OCI-M2 (cell line): ENCODE results near the gene RPS17.

Experiments
- DNase-seq: peaks from one replicate; lab custom pipeline; 2025; ENCODE audit not compliant: unreplicated experiment; lab: John Stamatoyannopoulos, UW

Gene RPS17

GRCh38 chr15:82540055-82540983 lies at the start of gene RPS17:
TSS of gene RPS17 (minus strand) at chr15:82540457. CDS start at chr15:82540428, 29 bp downstream.
- no peak for DNase-seq

DNA sequence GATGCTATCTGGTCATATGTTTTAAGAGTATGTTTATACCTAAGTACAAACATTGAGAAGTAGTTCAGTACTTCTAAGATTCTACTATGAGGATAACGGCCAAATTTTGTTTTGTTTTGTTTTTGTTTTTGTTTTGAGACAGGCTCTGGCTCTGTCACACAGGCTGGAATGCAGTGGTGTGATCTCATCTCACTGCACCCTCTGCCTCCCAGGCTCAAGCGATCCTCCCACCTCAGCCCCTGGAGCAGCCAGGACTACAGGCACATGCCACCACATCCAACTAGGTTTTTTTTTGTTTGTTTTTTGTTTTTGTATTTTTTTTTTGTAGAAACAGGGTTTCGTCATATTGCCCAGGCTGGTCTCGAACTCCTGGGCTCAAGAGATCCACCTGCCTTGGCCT lies 47.5 kb upstream of the RPS17 start:
- DNase-seq, result no peak

DNA sequence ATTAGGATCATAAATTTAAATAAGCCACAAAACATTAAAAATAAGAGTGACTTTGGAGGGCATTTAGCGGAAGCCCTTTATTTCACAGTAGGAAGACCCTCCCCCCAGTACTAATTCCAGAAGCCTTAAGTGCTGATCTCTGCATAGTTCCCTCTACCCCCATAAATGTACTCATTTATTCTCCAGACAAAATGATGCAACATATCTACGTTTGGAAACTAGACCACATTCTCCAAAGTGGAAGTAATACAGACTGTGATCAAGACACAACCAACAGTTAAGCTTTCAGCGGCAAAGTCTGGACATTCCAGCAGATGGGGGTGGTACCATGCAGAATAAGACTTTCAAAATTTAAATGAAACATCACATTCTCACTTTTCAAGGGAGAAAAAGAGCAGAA lies 44.8 kb upstream of the RPS17 start:
- no peak for DNase-seq

- no peak for DNase-seq
Observed at GRCh38 chr15:82580713-82581112, 40.5 kb upstream of the RPS17 start.

DNA sequence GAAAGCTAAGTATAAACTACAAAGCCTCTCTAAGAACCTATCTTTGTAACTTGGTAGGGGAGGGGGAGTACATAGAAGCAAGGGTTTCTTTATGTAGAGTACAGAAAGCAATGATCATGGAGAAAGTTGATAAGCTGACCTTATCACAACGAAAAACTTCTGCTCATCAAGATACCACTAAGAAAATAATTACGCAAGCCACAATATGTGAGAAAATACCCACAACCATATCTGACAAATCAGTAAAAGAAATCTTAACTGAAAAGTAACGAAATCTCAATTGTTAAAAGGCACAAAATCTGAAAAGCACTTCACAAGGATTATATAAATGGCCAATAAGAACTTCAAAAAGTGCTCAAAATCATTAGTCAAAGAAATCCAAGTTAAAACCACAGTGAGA lies 35.1 kb upstream of the RPS17 start:
- no peak for DNase-seq

- no peak for DNase-seq
Observed at GRCh38 chr15:82572986-82573385, 32.7 kb upstream of the RPS17 start.

DNA sequence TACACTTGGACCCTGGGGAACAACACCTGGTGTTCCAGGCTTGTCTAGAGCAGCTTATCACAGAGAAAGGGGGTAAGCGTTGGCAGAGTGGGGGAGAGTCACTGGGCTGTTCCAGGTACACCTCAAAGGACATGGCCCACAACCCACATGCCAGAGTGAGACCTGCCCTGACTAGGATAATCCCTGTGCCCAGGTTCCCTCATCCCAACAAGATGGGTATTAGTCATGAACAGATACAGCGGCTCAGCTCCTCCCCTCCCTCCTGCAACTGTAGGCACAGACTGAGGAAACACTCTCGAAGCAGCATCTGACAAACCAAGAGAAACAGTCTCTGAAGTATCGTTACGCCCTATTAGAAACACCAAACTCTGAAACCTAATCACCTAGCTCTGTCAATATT lies 32.1 kb upstream of the RPS17 start:
- DNase-seq, result no peak

DNA sequence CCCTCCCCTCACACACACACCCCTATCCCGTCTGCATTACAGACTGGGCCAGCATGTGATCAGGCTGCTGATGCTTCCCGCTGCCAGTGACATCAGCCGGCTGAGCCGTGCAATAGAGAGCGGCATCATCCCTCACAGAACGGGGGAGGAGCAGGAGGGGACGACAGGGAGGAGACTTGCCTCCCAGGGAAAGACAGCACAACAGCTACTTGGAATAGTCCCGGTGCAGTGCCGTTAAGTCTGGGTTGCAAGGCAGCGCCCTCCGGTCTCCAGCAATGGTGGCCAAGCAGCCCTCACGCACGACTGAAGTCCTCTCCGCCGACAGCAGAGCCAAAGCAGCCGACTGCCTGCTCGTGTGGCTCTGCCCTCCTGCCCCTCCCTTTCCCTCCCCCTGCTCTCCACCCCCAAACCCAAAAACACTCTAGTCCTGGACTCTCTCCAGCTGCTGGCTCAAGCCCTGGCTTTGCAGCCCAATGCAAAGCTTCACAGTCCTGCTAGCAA lies 31.5 kb upstream of the RPS17 start:
- no peak for DNase-seq

- no peak for DNase-seq
Observed at GRCh38 chr15:82570721-82571508, 30.7 kb upstream of the RPS17 start.

DNA sequence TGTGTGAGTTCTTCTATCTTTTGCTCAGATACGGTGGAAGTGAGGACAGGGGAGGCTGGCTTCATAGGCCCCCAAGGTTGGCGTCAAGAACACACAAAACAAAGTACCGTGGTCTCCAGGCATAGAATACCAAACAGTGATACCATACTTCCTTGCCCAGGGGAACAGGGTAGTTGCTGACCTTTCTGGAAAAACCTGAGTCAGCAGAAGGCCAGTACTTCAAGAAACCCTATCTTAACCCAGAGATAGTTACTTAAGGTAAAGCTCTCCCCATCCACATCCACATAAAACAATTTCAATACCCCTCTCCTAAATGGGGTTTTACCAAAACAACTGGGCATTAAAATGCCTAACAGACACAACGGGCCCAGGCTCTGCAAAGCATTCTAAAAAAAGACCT lies 29.6 kb upstream of the RPS17 start:
- no peak for DNase-seq

DNA sequence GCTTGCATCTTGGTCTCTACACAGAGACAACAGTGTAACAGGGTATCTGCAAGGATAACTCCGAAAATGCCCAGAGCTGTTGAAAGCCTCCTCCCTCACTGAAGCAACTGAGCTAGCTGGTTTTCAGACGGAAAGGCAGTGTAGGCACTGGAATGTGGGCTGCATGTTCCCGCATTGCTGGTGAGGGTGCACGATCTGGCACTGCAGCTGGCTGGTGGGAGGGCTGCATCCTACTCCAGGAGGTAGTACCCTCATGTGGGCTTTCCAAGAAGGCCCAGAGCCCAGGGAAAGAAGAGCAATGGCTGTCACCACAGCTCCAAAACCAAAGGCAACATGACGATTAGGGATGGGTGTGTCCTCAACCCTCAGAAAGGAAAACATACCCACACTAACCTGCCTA lies 28.7 kb upstream of the RPS17 start:
- no peak for DNase-seq

DNA sequence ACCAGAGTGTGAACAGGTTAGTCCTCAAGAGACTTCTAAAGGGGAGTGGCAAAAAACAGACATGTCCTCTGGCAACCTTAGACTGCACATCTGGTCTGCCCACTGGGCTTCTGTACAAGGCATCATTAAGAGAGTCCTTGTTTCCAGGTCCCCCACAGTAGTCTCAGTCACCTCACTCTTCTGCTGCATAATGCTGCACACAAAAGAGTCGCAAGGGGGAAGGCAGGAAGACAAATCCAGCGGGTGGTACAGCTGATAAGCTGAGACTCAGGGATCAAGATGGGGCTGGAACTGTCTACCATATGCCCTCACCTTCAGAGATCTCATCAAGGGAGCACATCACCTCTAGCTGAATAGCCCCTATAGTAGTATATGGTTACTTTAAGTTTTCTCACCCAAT lies 27.4 kb upstream of the RPS17 start:
- no peak for DNase-seq

DNA sequence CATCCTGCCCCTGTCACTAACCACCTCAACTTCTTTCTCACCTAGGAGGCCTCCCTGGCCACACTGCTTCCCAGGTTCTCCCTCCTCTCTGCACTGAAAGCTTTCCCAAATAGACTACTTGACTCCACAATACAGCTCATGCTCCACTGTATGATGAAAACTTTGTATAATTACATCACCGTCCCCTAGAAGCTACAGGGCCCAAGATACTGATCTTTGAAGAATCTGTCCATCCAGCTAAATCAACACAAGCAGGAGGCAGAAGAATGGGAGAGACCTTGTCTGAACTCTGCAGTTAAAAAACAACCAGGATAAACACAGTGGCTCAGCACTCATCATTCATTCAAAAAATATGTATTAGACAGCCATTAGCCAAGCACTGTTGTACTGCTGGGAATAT lies 26.4 kb upstream of the RPS17 start:
- no peak for DNase-seq

- DNase-seq, result no peak
Observed at GRCh38 chr15:82558502-82558901, 18.2 kb upstream of the RPS17 start.

DNA sequence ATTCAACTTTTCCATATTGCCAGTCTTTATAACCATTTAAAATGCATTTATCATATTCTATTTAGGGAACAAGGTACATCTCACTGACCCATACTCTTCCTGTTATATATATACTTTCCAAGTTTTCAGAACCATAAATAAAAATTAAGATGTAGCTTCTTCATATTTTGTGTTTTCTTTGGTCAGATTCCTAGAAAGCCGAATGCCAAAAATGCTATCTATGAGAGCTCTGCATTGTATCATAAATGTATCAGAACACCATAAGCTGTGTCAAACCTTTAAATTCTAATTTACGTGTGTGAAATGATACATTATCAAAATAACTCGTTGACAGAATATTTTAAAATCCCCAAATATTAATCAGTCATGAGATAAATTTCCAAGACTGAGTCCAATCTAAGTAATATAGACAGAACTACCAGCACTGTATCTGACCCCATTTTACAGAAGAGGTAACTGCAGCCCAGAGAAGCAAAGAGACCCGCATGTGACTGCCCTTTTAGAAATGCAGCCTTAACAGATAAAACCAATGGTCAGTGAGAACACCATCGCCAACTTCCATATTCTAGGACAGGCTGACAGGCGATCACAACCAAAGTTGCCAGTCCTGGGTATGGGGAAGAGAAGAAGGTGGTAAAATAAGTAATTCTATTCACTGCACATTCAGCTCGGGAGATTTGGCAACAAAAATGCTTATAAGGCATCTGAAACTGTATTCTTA lies 16.2 kb upstream of the RPS17 start:
- no peak for DNase-seq

DNA sequence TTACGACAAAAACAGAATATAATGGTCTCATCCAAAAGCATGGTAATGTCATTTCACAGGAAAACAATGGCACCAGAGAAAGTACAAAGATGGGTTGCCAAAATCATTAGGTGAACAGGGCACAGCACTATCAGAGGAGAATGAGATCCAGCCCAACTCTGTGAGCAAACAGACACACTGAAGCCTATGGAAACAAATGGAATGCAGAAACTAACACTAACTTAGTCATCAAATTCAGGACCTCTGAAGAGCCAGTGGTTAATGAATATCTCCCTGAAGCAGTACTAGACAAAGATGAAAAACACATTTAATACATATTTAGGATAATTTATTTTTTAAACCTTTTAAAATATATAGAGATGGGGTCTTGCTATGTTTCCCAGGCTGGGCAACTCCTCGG lies 14.6 kb upstream of the RPS17 start:
- no peak for DNase-seq

DNA sequence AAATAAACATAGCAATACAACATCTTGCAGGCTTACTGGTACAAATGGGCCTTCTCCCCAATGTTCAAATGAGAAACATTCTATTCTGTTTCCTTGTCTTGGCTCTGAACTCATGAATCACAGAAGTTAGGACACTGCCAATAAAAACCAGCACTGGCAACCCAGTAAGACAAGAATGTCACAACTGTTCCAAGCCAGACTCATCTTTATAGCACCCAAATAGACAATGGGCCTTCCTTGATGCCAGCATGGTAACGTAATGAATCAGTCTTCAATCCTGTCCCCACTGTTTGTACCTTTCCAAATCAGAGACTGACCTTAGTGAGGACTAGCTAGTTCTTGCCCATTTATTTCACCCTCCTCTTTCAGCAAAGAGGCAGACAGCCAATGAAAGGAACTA lies 14.1 kb upstream of the RPS17 start:
- no peak for DNase-seq

GRCh38 chr15:82553846-82554245 lies 13.6 kb upstream of the RPS17 start:
- DNase-seq, result no peak

GRCh38 chr15:82552861-82553260 lies 12.6 kb upstream of the RPS17 start:
- no peak for DNase-seq

DNA sequence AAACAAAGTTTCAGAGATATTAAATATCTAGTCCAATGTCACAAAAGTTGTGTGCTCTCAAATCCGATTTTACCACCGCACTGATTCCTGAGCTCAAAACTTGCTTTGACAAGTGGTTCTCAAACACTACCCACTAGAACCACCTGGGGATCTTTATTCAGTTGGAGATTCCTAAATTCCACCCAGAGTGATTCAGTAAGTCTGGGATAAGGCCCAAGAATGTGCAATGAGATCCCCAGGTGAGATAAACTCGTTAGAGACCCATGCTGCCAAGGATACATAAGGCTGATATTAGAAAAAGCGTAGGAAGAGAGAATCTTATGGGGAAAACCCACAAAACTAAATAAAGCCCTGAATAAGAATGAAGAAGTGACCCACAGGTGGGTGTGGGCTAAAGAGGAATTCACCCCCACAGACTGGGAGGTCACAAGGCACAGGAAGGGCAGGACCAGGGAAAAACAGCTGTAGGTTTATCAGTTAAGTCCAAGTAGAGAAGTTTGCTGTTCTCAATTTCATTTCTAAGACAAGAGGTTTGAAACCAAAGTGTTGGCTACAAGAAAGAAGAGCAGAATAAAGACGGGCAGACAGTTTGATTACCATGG lies 11.5 kb upstream of the RPS17 start:
- DNase-seq, result no peak

DNA sequence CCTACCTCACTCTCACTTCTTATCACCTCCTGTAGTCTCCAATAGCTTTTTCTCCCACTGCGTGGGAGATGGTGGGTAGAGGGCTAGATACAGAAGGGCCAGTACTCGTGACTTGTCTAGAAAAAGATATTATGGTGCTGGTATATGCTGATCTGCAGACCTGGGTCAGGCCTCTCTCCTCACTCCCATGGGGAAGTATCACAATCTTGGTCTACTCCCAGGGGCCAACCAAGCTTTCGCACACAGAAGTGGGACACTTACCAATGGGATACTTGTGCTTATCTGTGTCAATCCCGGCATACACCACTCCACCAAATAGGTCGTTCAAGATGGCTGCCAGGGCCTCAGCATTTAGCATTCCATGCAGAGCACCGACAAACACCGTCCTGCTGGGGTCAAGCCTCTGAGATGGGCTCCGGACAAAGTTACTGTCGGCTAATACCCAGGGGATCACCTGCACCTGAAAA lies 9.0 kb upstream of the RPS17 start:
- no peak for DNase-seq
